Activated CD8-positive, alpha-beta T cell treated with anti-CD3 and anti-CD28 coated beads for 36 hours (primary cell): ENCODE results near the gene PLXNB3. TPM values are rescaled to one million over a fixed set of nuclear protein-coding genes. Genes with fewer than 3 reads are reported as not detected.
A peak's percentile ranks its signal among the peaks of the same experiment; 100 is the strongest.

Experiments used
- ATAC-seq: fragments of 200-7000 bp; cut with Tn5 transposase; one replicate; pipeline ENCODE4 v1.10.0; 2021; ENCODE audit warnings: mild to moderate bottlenecking, moderate library complexity
- CTCF ChIA-PET: fragments of 350-600 bp; sonication (Branson Sonifier 250); formaldehyde crosslinking; loops from one replicate; lab custom pipeline; 2021; ENCODE audit warnings: antibody characterized with exemption; lab: Charles Lee
- POLR2A ChIA-PET: fragments of 350-600 bp; sonication (Branson Sonifier 250); formaldehyde crosslinking; loops from one replicate; lab custom pipeline; 2021; ENCODE audit warnings: antibody characterized with exemption; lab: Charles Lee
- DNase-seq: peaks from one replicate; pipeline ENCODE4 v3.0.0-alpha.2; 2020
- H3K27ac Mint-ChIP-seq: one replicate; pipeline ENCODE4 v1.8.0; 2021; ENCODE audit warnings: mild to moderate bottlenecking, mixed read lengths
- H3K27me3 Mint-ChIP-seq: one replicate; pipeline ENCODE4 v1.8.0; 2021; ENCODE audit warnings: mixed read lengths
- H3K36me3 Mint-ChIP-seq: one replicate; pipeline ENCODE4 v1.8.0; 2021; ENCODE audit warnings: low read depth, mixed read lengths
- H3K4me1 Mint-ChIP-seq: one replicate; pipeline ENCODE4 v1.8.0; 2021; ENCODE audit warnings: low read depth, mixed read lengths
- H3K4me3 Mint-ChIP-seq: one replicate; pipeline ENCODE4 v1.8.0; 2021; ENCODE audit warnings: mild to moderate bottlenecking, moderate library complexity, mixed read lengths
- H3K9me3 Mint-ChIP-seq: one replicate; pipeline ENCODE4 v1.8.0; 2021; ENCODE audit warnings: mixed read lengths
- CTCF ChIP-seq: fragments of 200-600 bp; IDR thresholded peaks from one replicate; pipeline ENCODE4 v1.8.0; 2022; ENCODE audit warnings: antibody characterized with exemption, mild to moderate bottlenecking
- intact Hi-C: fragments of 100-400 bp; cut with micrococcal nuclease; formaldehyde crosslinking; loops from one replicate; pipeline ENCODE4 v1.10.0; 2022
- total RNA-seq, 2 experiments: library from RNA; stranded (reverse); gene quantifications; one replicate each; pipeline ENCODE4 v1.2.3, GENCODE V29; 2021

The PLXNB3 gene
- total RNA-seq, 2 experiments from 2014 or later: 7.7 to 8.2 TPM

- Mint-ChIP-seq H3K36me3 (peaks cover 21% of the 10 kb centered on the region), H3K4me3 (peak overlapping the region; percentile 79), H3K4me1 (peaks cover 20% of the 10 kb centered on the region), H3K27ac (peak overlapping the region; percentile 85), H3K9me3 (no peaks in the 10 kb centered on the region), H3K27me3 (no peaks in the 10 kb centered on the region)
- intact Hi-C loops: no loop called here
- no peak for TF ChIP-seq CTCF
- DNase-seq: peak; percentile 27
- POLR2A ChIA-PET: interaction anchor here (1.0 to 2.3 kb wide), 6 partner anchors 10 to 176 kb away, joined by 3 to 6 read pairs (median 4); partner anchors contain the start of gene ARHGAP4
- CTCF ChIA-PET: interaction anchor here (1.8 kb wide), 1 partner anchor 130 kb away, joined by 5 read pairs; no protein-coding TSS in a partner anchor
- ATAC-seq: peak; percentile 6
Measured at GRCh38 chrX:153794897-153795816, 31.1 kb downstream of the PLXNB3 start.

GRCh38 chrX:153797415-153798015 is 33.5 kb downstream of the PLXNB3 start:
- no peak overlapping the region for H3K4me3 Mint-ChIP-seq
- H3K36me3 Mint-ChIP-seq: peaks cover 21% of the 10 kb centered on the region
- CTCF ChIA-PET: no interaction called here
- H3K9me3 Mint-ChIP-seq: no peaks in the 10 kb centered on the region
- DNase-seq (no peak), ATAC-seq (no peak)
- H3K27me3 Mint-ChIP-seq: no peaks in the 10 kb centered on the region
- H3K27ac Mint-ChIP-seq: no peak overlapping the region
- TF ChIP-seq CTCF: no peak
- intact Hi-C loops: no loop called here
- POLR2A ChIA-PET: no interaction called here
- H3K4me1 Mint-ChIP-seq: peaks cover 17% of the 10 kb centered on the region

GRCh38 chrX:153799326-153799725 is 35.3 kb downstream of the PLXNB3 start:
- POLR2A ChIA-PET: interaction anchor here (1.0 to 1.1 kb wide), 2 partner anchors 88 to 109 kb away, joined by 3 read pairs; no protein-coding TSS in a partner anchor
- ATAC-seq: no peak

GRCh38 chrX:153800177-153800722 is 36.2 kb downstream of the PLXNB3 start:
- H3K4me1 Mint-ChIP-seq: peaks cover 9% of the 10 kb centered on the region
- no peak for ATAC-seq
- POLR2A ChIA-PET: interaction anchor here (1.1 kb wide), 1 partner anchor 87 kb away, joined by 3 read pairs; no protein-coding TSS in a partner anchor
- no peak for TF ChIP-seq CTCF
- H3K4me3 Mint-ChIP-seq: no peak overlapping the region
- no peak for DNase-seq
- no peaks in the 10 kb centered on the region for H3K9me3 Mint-ChIP-seq
- no peak overlapping the region for H3K27ac Mint-ChIP-seq
- CTCF ChIA-PET: no interaction called here
- H3K36me3 Mint-ChIP-seq: peaks cover 15% of the 10 kb centered on the region
- intact Hi-C loops: no loop called here
- H3K27me3 Mint-ChIP-seq: no peaks in the 10 kb centered on the region

More at GRCh38 chrX:153799326-153799725, 35.3 kb downstream of the PLXNB3 start:
- Mint-ChIP-seq H3K9me3 (no peaks in the 10 kb centered on the region), H3K4me1 (peaks cover 9% of the 10 kb centered on the region), H3K4me3 (no peak overlapping the region), H3K36me3 (peaks cover 15% of the 10 kb centered on the region), H3K27me3 (no peaks in the 10 kb centered on the region), H3K27ac (no peak overlapping the region)
- DNase-seq: no peak
- intact Hi-C loops: no loop called here
- CTCF ChIA-PET: no interaction called here
- TF ChIP-seq CTCF: no peak
